NCI-H524 treated with DMSO at 0.1 percent for 48 hours (cell line): ENCODE results near the gene NUP93.

Source experiments
- DNase-seq: peaks from one replicate; lab custom pipeline; 2025; lab: John Stamatoyannopoulos, UW

Gene NUP93

GRCh38 chr16:56894331-56894917, 164.5 kb downstream of the NUP93 start:
- no peak for DNase-seq

- no peak for DNase-seq
These were observed 165.9 kb downstream of the NUP93 start for GRCh38 chr16:56895813-56896212.

GRCh38 chr16:56896244-56896643, 166.3 kb downstream of the NUP93 start:
- no peak for DNase-seq

GRCh38 chr16:56897026-56897799, 167.3 kb downstream of the NUP93 start:
- DNase-seq = no peak

GRCh38 chr16:56898847-56899246, 168.9 kb downstream of the NUP93 start:
- DNase-seq = no peak
